HG02759 (cell line): ENCODE measurements around the gene PCNX3.
A peak's percentile ranks its signal among the peaks of the same experiment; 100 is the strongest.

ENCODE experiments used
- ATAC-seq: cut with Tn5 transposase; IDR thresholded peaks from one replicate; pipeline ENCODE4 v1.9.1; 2021; ENCODE audit warnings: mild to moderate bottlenecking, moderate library complexity; ENCODE audit not compliant: unreplicated experiment

The PCNX3 gene

GRCh38 chr11:65596520-65596919 lies 19.1 kb upstream of the PCNX3 start:
- no peak for ATAC-seq

DNA sequence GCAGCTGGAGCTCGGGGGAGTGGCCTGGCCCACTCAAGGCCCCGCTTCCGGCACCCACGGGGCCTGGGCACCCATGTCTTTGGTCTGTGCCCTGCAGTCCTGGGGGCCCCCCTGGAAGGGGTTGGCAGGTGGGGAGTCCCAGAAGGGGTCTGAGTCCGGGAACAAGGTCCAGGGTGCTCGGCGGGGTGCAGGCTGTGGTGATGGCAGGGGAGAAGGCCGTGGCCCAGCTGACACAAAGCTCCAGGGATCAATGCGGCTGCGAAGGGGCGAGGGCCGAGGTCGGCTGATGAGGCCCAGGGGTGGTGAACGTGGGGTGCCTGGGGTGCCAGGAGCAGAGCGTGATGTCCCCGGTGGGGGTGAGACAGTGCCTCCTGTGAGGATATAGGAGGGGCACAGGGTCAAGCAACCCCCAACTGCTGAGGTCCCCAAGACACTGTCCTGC lies 17.3 kb upstream of the PCNX3 start:
- ATAC-seq, result no peak

DNA sequence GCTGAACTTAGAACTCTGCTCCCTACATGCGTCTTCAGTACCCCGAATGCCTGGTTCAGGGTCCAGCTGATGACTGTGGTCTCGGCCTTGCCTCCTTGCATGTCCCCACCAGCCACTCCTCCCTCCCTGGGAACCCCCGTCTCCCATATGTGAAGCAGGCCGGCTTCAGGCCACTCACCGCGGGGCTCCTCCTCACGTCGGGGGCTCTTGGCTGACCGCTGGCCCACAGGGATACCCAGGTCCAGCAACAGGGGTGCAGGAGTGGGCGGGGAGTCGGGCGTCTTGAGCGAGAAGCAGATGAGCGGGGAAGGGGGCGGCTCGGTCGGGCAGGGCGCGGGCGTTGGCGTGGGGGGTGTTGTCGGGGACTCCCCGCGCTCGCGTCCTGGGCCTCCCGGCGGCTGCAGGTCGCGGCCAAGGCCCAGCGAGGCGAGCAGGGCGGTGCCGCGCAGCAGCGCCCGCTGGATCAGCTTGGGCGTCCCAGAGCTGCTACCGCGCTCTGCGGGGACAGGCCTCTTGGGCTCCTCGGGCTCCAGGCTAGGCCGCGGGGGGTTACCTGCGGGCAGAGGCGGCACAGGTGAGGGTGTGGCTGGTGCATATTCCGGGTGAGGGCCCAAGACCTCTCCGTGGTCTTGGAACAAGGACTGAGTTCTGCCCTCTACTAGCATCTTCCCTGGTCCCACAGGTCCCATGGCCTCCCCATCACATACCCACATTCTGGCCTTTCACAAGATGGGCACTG lies 16.2 kb upstream of the PCNX3 start:
- ATAC-seq, result no peak

DNA sequence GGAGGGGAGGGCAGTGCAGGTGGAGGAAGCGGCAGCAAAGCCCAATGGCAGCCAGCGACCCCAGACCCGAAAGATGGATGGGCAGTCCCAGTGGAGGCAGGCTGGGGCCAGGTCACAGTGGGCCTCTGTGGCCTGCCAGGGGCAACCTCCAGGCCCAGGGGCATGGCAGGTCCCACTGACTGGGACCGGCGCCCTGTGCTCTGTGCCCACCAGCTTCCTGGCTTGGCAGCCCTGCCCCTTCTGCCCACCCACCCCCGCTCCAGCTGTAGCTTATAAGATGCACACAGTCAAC lies 15.7 kb upstream of the PCNX3 start:
- no peak for ATAC-seq

- no peak for ATAC-seq
These were observed 11.3 kb upstream of the PCNX3 start for GRCh38 chr11:65604258-65604657.

DNA sequence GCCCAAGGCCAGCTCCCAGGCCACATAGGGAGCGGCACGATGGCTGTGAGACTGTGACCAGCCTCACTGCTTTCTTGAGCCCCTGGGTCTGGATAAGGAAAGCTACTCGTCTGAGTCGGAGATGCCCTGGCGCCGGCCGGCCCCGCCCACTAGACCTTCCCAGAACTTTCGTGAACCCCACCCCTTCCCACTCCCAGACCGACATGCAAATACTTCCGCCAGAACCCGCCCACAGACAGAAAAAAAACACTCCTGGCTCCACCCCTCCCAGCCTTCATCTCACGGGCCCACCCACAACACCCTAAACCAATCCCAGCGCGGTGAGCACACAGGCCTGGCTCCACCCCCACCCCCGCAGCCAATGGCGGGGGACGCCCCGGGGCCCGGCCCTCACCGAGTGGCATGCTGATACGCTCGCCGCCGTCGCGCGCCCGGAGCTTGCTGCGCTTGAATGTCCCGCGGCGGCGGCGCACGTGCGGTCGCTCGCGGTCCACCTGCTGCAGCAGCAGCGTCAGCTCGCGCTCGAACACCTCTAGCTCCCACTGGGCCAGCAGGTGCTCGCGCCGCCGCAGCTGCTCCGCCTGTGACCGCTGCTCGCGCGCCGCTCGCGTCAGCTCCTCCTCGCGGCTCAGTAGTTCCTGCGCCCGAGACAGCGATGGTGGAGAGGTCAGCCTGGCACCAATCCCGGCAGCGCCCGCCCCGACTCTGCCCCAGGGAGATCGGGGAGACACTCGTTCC lies 8.5 kb upstream of the PCNX3 start:
- ATAC-seq, result no peak

- ATAC-seq, result no peak
These were observed 7.8 kb upstream of the PCNX3 start for GRCh38 chr11:65607614-65608426.

- ATAC-seq, result no peak
These were observed 6.3 kb upstream of the PCNX3 start for GRCh38 chr11:65609229-65609628.

DNA sequence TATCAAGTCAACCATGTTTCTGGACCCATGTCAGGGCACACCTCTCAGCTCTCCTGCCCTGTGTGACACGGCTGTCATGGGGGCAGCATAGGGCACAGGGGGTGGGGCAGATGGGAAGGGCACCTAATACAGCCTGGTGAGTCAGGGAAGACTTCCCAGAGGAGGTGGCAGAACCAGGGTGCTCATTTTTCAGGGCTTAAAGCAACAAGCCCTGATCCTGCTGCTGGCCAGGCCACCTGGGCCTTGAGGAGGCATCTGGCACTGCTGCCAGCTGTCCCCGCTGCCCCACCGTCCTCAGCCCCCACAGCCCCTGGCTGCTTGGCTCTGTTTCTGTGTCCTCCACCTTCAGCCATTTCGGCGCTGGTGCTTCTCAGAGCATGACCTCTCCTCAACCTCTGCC lies 5.9 kb upstream of the PCNX3 start:
- ATAC-seq, result no peak

GRCh38 chr11:65610404-65610803 lies 5.2 kb upstream of the PCNX3 start:
- ATAC-seq, result no peak

DNA sequence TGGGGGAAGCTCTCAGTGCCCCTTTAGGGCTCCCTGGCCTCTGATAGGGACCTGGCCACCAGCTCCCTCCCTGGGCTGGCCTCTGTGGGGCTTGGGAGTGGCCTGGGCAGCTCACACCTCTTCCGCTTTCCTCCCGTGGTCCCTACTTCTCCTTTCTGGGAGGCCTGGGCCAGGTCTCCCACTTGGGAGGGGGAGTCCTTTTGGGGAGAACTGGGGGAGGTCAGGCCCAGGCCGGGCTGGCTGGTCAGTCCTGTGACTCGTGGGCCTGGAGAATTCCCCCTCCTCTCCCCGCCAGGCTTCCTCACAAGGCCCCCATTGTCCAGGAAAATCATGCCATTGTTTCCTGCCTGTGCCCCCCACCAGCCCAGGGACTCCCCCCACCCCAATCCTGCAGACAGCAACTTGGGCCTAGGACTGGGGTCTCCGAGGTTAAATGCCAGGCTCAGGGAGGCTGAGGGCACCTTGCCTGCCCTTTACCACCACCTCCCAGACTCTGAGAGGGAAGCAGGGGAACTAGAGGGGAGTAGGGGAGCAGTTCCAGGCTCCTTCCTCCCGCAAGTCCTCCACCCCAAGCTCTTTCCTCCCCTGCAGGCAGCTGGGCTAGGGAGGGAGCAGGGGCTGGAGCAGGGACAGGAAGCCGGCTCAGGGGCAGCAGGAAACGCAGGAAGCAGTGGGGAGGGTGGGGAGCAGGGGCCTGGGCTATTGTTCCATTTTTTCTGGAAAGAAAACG lies 4.4 kb upstream of the PCNX3 start:
- ATAC-seq, result no peak

- ATAC-seq, result no peak
These were observed 3.6 kb upstream of the PCNX3 start for GRCh38 chr11:65611758-65612603.

DNA sequence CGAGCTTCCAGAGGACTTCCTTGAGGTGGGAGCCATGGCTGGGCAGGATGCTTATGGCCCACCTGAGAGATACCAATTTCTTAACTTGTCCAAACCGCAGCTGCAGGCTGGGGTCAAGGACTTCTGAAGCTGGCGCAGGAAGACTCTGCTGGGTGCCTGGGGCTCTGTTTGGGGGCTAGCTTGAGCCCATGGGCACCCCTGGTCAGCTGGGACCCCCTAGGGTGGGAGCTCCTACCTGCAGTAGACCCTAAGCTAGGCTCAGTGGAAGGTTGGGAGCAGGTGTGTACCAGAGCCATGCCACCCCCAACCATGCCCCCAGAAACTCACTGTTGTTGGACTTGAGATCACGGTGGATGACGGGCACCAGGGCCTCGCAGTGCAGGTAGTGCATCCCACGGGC lies 2.9 kb upstream of the PCNX3 start:
- ATAC-seq, result no peak

DNA sequence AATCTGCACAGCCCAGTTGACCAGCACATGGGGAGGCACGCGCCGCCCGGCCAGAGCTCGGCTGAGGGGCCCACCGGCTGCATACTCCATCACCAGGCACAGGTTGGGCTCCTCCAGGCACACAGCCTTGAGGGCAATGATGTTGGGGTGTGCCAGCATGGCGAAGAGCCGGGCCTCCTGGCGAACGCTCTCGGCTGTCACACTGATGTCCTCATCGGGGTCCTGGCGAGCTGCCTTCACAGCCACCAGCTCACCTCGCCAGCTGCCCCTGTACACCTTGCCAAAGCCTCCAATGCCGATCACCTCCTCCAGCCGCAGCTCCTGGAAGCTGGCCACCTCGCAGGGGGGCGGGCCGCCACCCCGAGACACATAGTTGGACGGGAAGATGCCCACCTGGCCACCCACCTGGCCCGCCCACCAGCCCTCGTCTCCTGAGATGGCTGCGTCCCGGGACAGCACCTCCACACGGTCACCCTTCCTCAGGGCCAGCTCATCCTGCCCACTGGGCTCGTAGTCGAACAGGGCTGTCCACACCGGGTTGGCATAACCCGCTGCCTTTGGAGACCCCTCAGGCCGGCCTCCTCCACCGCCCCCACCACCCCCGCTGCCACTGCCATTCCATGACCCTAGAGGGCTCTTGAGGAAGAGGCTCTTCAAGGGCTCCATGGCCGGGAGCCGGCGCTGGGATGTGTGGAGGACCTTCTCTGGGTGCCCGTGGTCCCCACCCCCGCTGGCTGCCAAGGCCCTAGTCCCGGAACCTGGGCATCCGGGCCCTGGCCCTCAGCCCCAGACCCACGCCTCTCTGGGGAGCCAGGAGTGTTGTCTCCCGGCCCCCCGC lies 2.3 kb upstream of the PCNX3 start:
- ATAC-seq, result no peak

DNA sequence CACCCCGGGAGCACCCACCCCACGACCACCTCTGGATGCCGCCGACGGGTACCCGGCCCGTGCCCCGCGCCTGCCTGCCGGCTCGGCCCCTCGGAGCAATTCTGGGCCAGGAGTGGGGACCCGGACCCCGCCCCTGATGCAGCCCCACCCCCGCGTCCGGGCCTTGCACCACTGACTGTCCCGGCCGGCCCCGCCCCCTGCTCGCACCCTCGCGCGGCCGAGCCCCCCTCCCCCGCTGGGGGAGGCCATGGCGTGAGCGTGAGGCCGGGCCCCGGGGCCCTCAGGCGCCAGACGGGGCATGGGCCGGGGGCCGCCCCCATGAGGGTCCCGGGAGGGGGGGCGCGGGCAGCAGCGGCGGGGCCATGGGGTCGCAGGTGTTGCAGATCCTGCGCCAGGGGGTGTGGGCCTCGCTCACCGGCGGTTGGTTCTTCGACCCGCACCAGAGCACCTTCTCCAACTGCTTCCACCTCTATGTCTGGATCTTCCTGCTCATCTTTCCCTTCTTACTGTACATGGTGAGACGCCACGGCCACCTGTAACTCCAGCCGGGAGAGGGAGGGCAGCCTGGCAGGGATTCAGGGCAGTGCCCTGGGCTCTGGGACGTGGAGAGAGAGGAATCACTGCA lies 486 bp downstream of the PCNX3 start:
- peak; percentile 16 for ATAC-seq

DNA sequence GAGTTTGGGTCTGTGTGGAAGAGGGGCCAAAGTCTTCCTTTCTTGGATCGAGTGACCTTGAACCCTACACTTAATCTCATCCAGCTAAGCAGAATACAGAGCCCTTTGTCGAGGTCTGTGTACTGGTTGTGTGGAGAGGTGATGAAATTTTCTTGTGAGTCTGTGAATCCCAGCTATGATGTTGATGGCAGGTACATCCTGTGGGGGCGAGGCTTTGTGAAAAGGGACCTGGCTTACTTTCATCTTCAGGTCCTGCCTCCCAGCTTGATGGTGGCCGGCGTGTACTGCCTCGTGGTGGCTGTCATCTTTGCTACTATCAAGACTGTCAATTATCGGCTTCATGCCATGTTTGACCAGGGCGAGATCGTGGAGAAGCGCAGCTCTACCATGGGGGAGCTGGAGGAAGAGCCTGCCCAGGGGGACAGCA lies 1.0 kb downstream of the PCNX3 start:
- no peak for ATAC-seq

DNA sequence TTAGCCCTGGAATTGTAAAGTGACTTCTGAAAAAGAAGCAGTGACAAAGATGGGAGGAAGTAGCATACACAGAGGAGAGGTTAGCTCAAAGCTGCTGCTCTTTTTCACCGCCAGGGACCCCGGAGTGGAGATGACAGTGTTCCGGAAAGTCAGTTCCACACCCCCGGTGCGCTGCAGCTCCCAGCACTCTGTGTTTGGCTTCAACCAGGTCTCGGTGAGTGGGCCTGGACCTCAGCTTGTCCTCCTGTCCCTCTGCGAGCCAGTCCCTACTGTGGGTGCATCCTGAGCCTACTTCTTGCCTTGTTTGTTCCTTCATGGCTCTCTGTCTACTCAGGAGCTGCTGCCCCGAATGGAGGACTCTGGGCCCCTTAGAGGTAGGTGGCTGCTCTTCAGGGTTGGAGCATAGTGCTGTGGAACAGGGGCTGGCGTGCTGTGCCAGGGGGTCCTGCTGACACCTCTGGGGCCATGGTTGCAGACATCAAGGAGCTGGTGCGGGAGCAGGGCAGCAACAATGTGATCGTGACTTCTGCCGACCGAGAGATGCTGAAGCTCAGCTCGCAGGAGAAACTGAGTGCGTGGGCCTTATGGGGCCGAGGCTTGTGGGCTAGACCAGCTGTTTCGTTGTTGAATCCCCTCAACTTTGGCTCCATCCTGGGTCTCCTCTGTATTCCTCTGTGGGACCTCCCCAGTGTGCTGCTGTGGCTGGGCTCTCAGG lies 1.7 kb downstream of the PCNX3 start:
- no peak for ATAC-seq
